PC-9 (cell line): ENCODE results near the gene SLC38A2. TPM values are rescaled to one million over a fixed set of nuclear protein-coding genes. Genes with fewer than 3 reads are reported as not detected.

Experiments used
- BruUV-seq: library from RNA; stranded (reverse); fragments of 400-500 nt; replicated peaks from 2 replicates; lab custom pipeline; 2021; lab: Mats Ljungman, UMichigan
- CTCF ChIA-PET: fragments of 300-600 bp; sonication (Branson Sonifier 250); formaldehyde crosslinking; loops from one replicate; lab custom pipeline; 2022; ENCODE audit warnings: antibody characterized with exemption; lab: Charles Lee
- POLR2A ChIA-PET: fragments of 300-600 bp; sonication (Branson Sonifier 250); formaldehyde crosslinking; loops from one replicate; lab custom pipeline; 2022; ENCODE audit warnings: antibody characterized with exemption; ENCODE audit not compliant: unreplicated experiment; lab: Charles Lee
- DNase-seq, 2 experiments: peaks; one replicate each; pipeline versions ENCODE4 v3.0.0 to v3.0.0-alpha.2; 2015 to 2022; ENCODE audit warnings: mixed read lengths in 1 of 2
- H2AFZ ChIP-seq: fragments of 200-600 bp; sonication (generic); 2 replicates; pipeline ENCODE4 v1.8.1; 2017; ENCODE audit warnings: antibody characterized with exemption
- H3F3A ChIP-seq: fragments of 200-600 bp; sonication (generic); 2 replicates; pipeline ENCODE4 v1.8.1; 2017; ENCODE audit warnings: antibody characterized with exemption, mild to moderate bottlenecking, low read depth; ENCODE audit not compliant: insufficient read depth
- H3K27ac ChIP-seq: fragments of 200-600 bp; sonication (generic); 2 replicates; pipeline ENCODE4 v1.6.1; 2016; ENCODE audit warnings: mixed run types
- H3K27me3 ChIP-seq: fragments of 200-600 bp; sonication (generic); 2 replicates; pipeline ENCODE4 v1.6.1; 2016; ENCODE audit warnings: low read depth, mixed run types; ENCODE audit not compliant: insufficient read depth
- H3K36me3 ChIP-seq: fragments of 200-600 bp; sonication (generic); 2 replicates; pipeline ENCODE4 v1.6.1; 2016; ENCODE audit warnings: low read depth, mixed run types
- H3K4me1 ChIP-seq: fragments of 200-600 bp; sonication (generic); replicated peaks from 2 replicates; pipeline ENCODE4 v1.6.1; 2016; ENCODE audit warnings: mixed run types; ENCODE audit not compliant: insufficient read depth
- H3K4me2 ChIP-seq: fragments of 200-600 bp; sonication (generic); 2 replicates; pipeline ENCODE4 v1.6.1; 2017; ENCODE audit warnings: mixed run types
- H3K4me3 ChIP-seq: fragments of 200-600 bp; sonication (generic); 2 replicates; pipeline ENCODE4 v1.6.1; 2016; ENCODE audit warnings: mixed run types
- H3K79me2 ChIP-seq: fragments of 200-600 bp; sonication (generic); 2 replicates; pipeline ENCODE4 v1.6.1; 2017; ENCODE audit warnings: low read depth, mixed run types
- H3K9me2 ChIP-seq: fragments of 200-600 bp; sonication (generic); 2 replicates; pipeline ENCODE4 v1.8.1; 2017; ENCODE audit warnings: mild to moderate bottlenecking; ENCODE audit not compliant: insufficient read depth
- H3K9me3 ChIP-seq: fragments of 200-600 bp; sonication (generic); 2 replicates; pipeline ENCODE4 v1.8.1; 2016; ENCODE audit warnings: low read depth; ENCODE audit not compliant: insufficient read depth
- H4K20me1 ChIP-seq: fragments of 200-600 bp; sonication (generic); 2 replicates; pipeline ENCODE4 v1.8.1; 2017; ENCODE audit not compliant: insufficient read depth
- EZH2 ChIP-seq: fragments of 200-600 bp; sonication (generic); IDR thresholded peaks from 2 replicates; pipeline ENCODE4 v1.8.0; 2017; ENCODE audit warnings: antibody characterized with exemption, low read depth
- intact Hi-C: fragments of 100-400 bp; cut with micrococcal nuclease; formaldehyde crosslinking; loops from one replicate; pipeline ENCODE4 v1.10.0; 2022; ENCODE audit not compliant: unreplicated experiment
- total RNA-seq: library from RNA; stranded (reverse); gene quantifications from 2 replicates; pipeline ENCODE4 v1.2.3, GENCODE V29; 2021
- TF ChIP-seq, protein P1 (sequence below): fragments of 200-600 bp; sonication (generic); conservative IDR thresholded peaks from 2 replicates; pipeline ENCODE4 v1.6.1; 2017; ENCODE audit warnings: mixed run types, antibody characterized with exemption, mild to moderate bottlenecking, moderate library complexity

SLC38A2 gene
- total RNA-seq, 1 experiment from 2014 or later = 322 TPM

DNA sequence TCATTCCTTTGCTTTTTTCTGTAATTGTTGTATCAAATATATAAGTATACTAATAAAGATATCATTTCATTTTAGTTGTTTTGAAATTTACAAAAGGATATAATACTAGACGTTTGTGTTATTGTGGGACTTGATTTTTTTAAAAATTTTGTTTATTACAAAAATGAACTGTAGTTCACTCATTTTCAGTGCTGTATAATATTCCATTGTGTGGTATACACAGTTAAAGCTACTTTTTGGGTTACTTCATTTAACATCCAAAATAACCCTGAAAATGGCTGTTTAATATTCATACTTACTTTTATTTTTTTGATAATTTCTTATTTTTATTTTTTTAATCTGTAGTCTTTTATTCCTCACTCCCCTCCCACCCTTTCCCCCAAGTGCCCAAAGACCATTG, 21.4 kb downstream of the SLC38A2 start:
- no peak for DNase-seq
- Histone ChIP-seq H3K9me2 (no peaks in the 10 kb centered on the region), H3K4me3 (no peak overlapping the region), H4K20me1 (no peaks in the 10 kb centered on the region), H3K27me3 (no peaks in the 10 kb centered on the region), H3K27ac (no peak overlapping the region), H3K36me3 (no peaks in the 10 kb centered on the region), H3F3A (peaks cover 2% of the 10 kb centered on the region; the same call in 1 of the 2 replicates), H3K4me2 (no peak overlapping the region), H3K4me1 (0 out of 2 replicates have a peak, but pooled peaks cover 5% of the 10 kb centered on the region), H3K79me2 (no peaks in the 10 kb centered on the region), H3K9me3 (no peaks in the 10 kb centered on the region), H2AFZ (no peak overlapping the region)
- POLR2A ChIA-PET = no interaction called here
- TF ChIP-seq, protein P1, sequence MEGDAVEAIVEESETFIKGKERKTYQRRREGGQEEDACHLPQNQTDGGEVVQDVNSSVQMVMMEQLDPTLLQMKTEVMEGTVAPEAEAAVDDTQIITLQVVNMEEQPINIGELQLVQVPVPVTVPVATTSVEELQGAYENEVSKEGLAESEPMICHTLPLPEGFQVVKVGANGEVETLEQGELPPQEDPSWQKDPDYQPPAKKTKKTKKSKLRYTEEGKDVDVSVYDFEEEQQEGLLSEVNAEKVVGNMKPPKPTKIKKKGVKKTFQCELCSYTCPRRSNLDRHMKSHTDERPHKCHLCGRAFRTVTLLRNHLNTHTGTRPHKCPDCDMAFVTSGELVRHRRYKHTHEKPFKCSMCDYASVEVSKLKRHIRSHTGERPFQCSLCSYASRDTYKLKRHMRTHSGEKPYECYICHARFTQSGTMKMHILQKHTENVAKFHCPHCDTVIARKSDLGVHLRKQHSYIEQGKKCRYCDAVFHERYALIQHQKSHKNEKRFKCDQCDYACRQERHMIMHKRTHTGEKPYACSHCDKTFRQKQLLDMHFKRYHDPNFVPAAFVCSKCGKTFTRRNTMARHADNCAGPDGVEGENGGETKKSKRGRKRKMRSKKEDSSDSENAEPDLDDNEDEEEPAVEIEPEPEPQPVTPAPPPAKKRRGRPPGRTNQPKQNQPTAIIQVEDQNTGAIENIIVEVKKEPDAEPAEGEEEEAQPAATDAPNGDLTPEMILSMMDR = no peak
- no peak for TF ChIP-seq EZH2
- intact Hi-C loops = no loop called here
- no TSS peak for BruUV-seq
- CTCF ChIA-PET = no interaction called here

DNA sequence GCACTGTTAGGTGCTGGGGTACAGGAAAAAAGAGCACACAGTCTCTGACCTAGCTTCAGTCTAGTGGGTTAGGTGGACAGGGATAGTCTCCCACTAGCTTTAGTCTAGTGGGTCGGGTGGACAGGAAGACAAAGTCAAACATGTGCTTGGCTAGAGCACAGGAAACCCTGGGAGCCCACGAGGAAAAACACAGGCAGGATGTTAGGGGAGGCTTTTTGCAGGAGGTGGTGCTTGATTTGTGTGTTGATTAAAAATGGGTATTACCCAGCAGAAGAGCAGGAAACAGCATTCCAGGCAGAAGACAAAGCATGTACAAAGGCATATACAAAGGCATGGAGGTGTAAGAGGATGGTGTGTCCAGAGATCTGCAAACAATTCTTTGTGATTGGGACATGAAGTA, 23.3 kb downstream of the SLC38A2 start:
- BruUV-seq = no TSS peak
- Histone ChIP-seq H3K9me2 (no peaks in the 10 kb centered on the region), H3K27me3 (no peaks in the 10 kb centered on the region), H3K36me3 (no peaks in the 10 kb centered on the region), H4K20me1 (no peaks in the 10 kb centered on the region), H3F3A (no peaks in the 10 kb centered on the region), H3K27ac (no peak overlapping the region), H3K4me2 (no peak overlapping the region), H3K4me1 (0 out of 2 replicates have a peak, but pooled peaks cover 5% of the 10 kb centered on the region), H3K79me2 (no peaks in the 10 kb centered on the region), H3K4me3 (no peak overlapping the region), H2AFZ (no peak overlapping the region), H3K9me3 (no peaks in the 10 kb centered on the region)
- ChIA-PET CTCF (no interaction called here), POLR2A (no interaction called here)
- TF ChIP-seq, protein P1 = no peak
- no peak for TF ChIP-seq EZH2
- DNase-seq = no peak
- intact Hi-C loops = no loop called here

DNA sequence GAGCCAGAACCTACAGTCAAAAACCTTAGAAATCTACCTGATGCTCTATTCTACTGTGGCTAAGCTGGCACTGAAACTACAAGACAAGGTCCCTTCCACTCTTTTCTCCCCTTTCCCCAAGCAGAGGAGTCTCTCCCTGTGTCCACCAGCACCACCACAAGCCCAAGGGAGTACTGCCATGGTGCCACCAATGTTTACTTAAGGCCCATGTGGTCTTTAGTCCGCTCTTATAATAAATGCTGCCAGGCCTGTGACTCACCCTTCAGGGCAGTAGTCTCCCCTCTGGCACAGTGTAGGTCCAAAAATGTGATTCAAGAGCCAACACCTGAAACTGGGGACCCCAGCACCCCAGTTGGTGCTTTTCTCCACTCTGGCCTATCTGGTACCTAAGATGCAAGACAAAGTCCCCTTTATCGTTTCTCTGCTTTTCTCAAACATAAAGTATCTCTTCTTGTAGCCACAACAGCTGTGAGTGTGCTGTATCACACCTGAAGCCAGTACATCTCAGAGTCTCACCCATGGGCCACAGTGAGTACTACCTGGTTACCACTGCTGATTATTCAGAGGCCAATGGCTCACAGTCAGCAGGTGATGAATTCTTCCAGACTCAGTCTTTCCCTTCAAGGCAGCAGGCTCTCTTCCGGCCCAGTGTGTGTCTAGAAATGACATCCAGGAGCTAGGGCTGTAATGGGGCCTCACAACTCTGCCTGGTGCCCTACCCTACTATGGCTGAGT, 29.3 kb downstream of the SLC38A2 start:
- H3F3A ChIP-seq = no peaks in the 10 kb centered on the region

More for the DNA sequence above, 29.3 kb downstream of the SLC38A2 start:
- no TSS peak for BruUV-seq
- no peak overlapping the region for H3K4me3 ChIP-seq
- H3K4me1 ChIP-seq = 0 out of 2 replicates have a peak, but pooled peaks cover 11% of the 10 kb centered on the region
- peak in 1 of 2 experiments; percentile 36 for DNase-seq
- intact Hi-C loops = no loop called here
- ChIA-PET POLR2A (interaction anchor here (0.7 kb wide), 1 partner anchor 80 kb away, joined by 6 read pairs; no protein-coding TSS in a partner anchor), CTCF (no interaction called here)
- no peak for TF ChIP-seq EZH2
- H3K27me3 ChIP-seq = no peaks in the 10 kb centered on the region
- H3K4me2 ChIP-seq = no peak overlapping the region
- no peaks in the 10 kb centered on the region for H3K79me2 ChIP-seq
- H3K36me3 ChIP-seq = no peaks in the 10 kb centered on the region
- no peaks in the 10 kb centered on the region for H3K9me2 ChIP-seq
- no peak overlapping the region for H3K27ac ChIP-seq
- no peaks in the 10 kb centered on the region for H4K20me1 ChIP-seq
- H3K9me3 ChIP-seq = no peaks in the 10 kb centered on the region
- H2AFZ ChIP-seq = no peak overlapping the region
